HG03469 (cell line): ENCODE results near the gene C8G.

Source experiments
- ATAC-seq: cut with Tn5 transposase; IDR thresholded peaks from one replicate; pipeline ENCODE4 v1.9.1; 2021; ENCODE audit warnings: mild to moderate bottlenecking, moderate library complexity, moderate number of reproducible peaks; ENCODE audit not compliant: unreplicated experiment

Gene C8G

DNA sequence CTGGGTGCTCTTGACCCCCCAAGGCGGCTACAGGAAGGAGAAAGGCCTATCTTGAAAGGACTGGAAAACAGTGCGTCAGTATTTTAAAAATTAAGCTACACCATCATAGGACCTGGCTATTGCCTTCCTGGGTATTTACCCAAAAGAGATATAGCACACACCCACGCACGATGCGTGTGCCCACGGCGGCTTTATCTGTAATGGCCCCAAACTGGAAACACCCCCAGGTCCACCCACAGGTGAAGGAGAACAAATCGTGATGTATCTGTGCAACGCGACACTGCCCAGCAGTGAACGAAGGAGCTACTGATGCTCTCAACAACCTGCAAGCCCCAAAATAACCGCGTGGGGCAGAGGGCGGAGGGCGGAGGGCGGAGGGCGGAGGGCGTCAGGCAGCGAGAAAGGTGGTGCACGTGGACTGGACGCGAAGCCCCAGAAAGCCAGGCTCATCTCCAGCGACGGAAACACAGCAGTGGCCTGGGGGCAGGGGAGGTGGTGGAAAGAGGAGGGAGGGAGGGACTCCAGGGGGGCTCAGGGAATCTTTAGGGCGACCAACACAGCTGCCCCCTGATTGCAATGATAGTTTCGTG is 19.9 kb downstream of the C8G start:
- ATAC-seq = no peak

DNA sequence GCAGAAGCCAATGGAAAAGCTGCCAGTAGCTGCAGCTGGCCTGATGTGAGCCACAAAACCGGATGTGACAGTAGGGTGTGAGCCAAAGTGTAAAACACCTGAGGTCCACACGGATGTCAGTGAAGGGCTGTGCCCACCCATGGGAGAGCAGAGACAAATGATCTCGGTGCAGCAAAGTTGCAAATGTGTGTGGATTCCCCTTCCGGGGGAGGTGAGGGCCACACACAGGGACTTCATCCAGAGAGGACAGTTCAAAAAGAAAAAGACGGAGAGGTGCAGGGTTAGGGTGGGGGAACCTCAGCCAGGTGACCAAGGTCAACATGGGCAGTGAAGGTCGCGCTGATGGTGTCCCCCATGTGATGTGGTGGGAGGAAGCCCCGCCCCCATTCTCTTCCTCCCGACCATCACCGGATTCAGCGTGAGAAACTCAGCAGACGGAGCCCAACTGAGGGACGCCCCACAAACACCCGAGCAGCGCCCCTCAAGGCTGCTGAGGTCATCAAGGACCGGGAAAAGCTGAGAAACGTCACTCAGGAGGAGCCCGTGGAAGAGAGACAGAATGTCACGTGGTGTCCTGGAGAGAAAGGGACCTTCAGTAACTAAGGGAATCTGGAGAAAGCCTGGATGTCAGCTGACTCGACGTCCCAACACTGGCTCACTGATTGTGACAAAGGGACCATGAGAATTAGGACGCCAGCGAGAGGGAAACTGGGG is 20.9 kb downstream of the C8G start:
- no peak for ATAC-seq

DNA sequence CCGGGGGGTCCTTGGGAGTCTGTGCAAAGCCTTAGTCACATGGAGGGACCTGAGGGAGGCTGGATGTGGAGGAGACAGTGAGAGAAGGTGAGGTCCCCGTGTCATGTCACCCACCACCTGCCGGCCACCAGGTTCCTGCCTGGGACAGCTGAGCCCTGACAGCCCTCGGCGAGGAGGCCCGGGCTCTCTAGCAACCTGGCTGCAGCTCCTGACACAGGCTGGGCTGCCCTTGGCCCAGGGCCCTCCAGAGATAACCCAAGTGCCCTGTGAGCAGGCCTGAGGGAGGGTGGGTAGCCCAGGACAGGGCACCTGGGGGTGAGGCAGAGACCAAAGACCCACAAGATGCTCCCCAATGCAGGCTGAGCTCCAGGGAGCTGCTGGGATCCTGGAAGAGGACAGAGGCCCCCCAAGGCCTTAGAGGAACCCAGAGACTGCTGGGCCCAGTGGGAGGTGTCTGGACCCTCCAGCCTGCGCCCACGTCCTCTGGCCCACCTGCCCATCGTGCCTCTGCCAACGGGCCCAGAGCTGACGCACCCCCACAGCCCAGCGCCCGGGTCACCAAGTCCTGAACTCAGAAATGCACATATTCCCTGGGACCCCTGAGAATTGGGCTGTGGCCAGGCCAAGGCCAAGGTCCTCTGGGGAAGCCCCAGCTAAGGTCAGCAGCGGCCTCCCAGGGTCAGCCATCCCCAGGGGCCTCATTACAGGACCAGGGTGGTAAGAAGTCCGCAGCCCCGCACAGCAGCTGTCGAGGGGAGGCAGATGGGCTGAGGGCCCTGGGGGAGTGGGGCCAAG is 23.5 kb downstream of the C8G start:
- ATAC-seq = no peak

DNA sequence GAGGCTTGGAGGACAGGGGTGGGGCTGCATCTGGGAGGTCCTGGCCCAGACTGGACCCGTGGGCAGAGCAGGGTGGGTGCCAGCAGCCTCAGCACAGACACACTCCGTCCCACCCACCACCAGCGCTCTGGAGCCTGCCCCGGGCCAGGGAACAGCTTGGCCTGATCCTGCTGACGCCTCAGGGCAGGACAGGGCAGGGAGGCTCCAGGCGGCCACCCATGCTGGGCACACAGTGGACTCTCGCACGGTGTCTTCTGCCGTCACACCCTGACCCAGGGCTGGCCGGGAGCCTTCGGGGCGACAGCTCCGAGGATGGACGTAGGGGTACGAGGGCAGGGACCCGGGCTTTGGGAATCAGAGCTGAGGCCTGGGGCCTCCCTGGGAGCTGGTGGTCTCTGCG is 24.1 kb downstream of the C8G start:
- ATAC-seq = no peak

DNA sequence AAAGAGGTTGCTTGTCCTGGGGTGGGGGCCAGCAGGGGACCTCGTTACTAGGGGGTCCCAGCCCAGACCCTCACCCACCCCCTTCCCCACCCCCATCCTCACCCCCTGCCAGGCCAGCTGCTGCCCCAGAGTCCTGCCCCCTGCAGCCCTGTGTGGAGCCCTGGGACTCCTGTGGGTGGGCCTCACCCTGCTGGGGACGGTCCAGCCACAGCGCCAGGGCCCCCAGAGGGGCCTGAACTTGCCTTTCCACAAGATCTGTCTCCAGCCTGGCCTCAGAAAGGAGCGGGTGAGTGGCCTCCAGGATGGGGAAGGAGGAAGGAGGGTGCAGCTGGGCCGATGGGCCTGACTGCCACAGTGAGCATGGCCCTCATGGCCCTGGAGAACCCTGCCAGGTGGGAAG is 24.7 kb downstream of the C8G start:
- ATAC-seq = no peak

DNA sequence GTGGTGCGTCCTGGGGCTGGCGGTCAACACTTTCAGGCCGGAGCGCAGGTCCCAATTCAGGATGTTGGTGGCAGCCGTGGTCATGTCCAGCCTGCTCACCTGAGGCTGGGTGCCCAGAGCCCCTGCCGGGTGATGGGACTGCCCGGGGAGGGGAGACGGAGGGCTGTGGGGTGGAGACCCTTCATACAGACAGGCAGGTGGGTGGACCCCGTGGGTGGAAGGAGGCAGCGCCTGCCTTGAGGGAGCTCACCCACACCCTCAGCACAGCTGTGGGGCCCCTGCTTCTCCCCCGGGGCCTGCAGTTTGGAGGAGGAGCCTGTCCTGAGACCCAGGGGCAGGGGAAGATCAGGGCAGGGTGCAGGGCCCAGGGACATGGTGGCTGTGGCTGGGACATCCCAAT is 25.3 kb downstream of the C8G start:
- no peak for ATAC-seq

- ATAC-seq = no peak
These were observed 26.7 kb downstream of the C8G start for GRCh38 chr9:136971746-136972145.

DNA sequence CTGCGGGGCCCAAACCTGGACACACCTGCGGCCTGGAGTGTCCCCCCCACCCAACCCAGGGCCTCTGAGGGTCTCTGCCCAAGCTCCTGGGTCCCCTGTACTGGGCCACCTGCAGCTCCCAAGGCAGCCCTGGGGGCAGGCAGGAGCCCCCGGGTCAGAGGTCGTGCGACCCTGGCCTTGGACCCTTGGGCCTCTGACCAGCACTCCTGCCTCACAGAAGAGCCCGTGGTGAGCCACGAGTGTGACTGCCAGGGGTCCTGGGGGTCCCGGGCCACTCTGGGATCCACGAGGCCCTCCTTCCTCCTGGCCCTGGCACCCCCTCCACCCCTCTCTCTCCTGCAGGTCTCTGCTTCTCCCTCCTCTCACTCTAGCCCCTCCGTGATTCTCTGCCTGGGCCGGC is 27.3 kb downstream of the C8G start:
- ATAC-seq = no peak

GRCh38 chr9:136972743-136973142 is 27.7 kb downstream of the C8G start:
- ATAC-seq = no peak

DNA sequence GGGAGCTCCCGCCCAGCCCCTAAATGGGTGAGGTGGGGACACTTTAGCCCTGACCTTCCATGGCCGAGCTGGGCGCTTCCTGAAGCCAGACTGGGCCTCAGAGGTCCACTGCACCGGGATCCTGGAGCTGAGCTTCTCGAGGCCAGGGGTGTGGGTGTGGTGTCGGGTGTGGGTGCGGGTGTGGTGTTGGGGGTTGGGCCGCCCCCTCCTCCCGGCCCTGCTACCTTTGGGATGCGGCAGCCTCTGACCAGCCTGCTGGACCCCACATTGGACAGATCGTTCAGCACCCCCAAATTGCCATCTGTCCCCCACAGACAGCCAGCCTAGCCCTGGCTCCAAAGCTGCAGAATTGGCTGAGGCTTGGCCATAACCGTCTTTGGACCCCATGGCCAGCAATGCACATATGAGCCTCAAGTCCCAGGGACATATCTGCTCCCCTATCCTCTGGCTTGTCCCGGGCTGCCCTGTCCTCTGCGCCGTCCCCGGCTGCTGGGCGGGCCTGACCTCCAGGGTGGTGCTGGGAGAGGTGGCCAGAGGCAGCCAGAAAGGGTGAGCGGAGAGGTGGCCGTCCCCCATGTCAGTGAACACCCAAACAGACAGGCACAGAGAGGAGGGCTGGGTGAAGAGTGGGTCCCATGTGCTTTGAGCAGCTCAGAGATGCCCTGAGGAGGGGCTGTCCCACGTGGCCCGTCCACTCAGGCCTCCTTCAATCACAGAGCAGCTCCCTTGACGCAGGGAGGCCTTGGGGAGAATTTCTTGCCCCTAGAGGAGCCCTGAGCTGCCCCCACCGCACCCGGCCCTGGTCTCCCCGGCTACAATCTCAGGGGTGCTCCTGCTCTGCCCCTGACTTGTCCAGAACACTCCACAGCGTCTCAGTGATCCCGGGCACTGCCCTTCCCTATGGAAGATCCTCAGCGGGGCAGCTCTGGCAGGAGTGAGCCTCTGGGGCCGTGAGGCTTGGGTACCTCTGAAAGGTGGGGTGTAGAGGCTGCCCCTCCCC is 28.9 kb downstream of the C8G start:
- ATAC-seq = no peak

DNA sequence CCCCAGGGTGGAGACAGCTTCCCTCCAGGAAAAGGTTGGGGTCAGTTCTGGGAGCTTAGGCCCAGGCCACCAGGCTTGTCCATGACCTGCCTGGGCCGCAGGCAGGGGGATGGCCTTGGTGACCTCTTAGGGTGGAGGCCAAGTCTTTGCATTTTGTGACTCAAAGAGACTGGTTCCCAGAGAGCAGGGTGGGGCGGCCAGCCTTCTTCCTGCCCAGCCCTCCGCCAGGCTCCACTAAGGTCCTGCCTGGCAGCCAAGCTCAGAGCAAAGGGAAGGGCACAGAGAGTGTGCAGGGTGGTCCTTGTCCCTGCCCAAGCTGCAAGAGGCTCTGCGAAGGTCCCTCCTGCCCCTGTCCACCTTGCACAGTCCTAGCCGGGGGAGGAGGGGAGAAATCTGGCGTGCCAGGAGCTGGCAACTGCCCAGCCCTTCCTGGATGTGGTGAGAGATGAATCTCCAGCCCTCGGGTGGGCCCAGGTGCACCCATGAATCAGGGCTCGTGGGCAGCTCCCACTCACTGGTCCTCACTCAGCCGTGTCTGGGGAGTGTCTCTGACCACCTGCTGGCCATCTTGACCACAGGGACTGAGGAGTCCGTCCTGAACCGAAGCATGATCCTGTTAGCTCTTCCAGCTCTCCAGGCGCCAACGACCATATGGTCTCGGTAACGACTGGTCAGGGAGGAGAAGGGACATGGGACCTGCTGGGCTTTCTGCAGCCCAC is 29.9 kb downstream of the C8G start:
- no peak for ATAC-seq

DNA sequence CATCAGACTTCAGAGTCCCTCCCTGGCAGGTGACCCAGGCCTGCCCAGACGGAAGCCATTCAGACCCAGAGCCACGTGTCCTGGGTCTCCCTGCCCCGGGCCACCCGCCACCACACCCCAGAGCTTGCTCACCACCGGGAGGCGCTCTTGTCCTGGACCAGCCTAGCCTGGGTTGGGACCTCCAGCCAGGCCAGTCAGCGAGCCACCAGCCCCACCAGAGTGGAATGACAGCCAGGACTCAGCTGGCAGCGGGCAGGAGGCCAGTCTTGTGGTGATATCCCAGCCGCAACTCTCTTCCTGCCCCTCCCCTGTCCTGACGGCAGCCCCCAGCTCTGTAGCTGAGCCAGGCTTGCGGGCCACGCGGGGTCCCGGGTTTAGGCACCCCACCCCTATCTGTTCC is 30.6 kb downstream of the C8G start:
- no peak for ATAC-seq

DNA sequence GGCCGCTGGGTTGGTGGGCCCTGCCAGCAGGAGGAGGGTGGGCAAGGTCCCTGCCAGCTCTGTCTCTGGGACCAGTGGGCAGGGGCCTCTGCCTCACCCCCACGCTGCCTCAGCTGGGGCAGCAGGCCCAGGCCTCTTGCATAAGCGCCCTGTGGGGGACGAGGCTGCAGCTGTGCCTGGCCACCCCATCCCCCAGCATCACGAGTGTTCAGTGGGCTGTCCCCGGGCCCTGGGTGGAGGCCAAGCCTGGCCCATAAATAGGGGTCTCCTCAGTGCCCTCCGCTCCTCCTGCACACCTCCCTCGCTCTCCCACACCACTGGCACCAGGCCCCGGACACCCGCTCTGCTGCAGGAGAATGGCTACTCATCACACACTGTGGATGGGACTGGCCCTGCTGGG is 32.2 kb downstream of the C8G start, which contains the start of gene PTGDS:
Gene PTGDS, plus strand, starts transcription at position 282 of the 400 bp plus-strand sequence. Its CDS starts 75 bp downstream, at position 357.
- no peak for ATAC-seq

DNA sequence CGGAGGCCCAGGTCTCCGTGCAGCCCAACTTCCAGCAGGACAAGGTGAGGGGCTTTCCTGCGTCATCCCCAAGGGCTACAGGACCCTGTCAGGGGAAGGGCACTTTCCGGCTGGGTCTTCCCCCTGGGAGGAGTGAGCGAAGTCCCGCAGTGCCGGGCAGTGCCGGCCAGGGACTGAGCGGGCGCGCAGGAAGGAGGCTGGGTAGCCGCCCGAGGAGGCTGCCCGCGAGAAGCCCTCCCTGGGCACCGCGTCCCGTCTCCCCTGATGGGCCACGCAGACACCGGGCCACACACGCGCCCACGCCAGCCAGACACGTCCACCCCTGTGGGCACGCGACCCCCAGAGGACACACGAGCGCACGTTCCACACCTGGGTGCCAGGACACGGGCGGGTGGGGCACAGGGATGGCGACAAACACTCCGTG is 32.6 kb downstream of the C8G start:
- ATAC-seq = no peak

- ATAC-seq = no peak
These were observed 33.2 kb downstream of the C8G start for GRCh38 chr9:136978073-136978864.

- ATAC-seq = no peak
These were observed 34.0 kb downstream of the C8G start for GRCh38 chr9:136978865-136979544.

GRCh38 chr9:136979769-136980587 is 34.9 kb downstream of the C8G start:
- ATAC-seq = no peak
